GM13977 (cell line): Measurements from ENCODE around the gene ATG3.
A peak's percentile ranks its signal among the peaks of the same experiment; 100 is the strongest.

Experiments used
- DNase-seq: peaks from one replicate; pipeline ENCODE4 v3.0.0; 2012; ENCODE audit warnings: low spot score
- CTCF ChIP-seq: IDR thresholded peaks from 2 replicates; pipeline ENCODE4 v1.5.1; 2012; ENCODE audit warnings: mild to moderate bottlenecking, control low read depth; ENCODE audit not compliant: insufficient read depth; ENCODE audit errors: extremely low read depth, missing control alignments
- in situ Hi-C: fragments of 300-500 bp; cut with MboI; formaldehyde crosslinking; loops from one replicate; pipeline ENCODE4 v1.12.0; 2022; ENCODE audit warnings: low sequenced_read_pairs, low pct_unique_long_range_greater_than_20kb, mixed read lengths, inconsistent platforms; ENCODE audit not compliant: unreplicated experiment

The ATG3 gene

GRCh38 chr3:112583105-112583504, 21.3 kb upstream of the ATG3 start:
- in situ Hi-C loops = no loop called here
- TF ChIP-seq CTCF = no peak
- DNase-seq = no peak

- DNase-seq = no peak
- in situ Hi-C loops = no loop called here
- TF ChIP-seq CTCF = peak; percentile 69
Observed at GRCh38 chr3:112582244-112582874, 20.6 kb upstream of the ATG3 start.

- in situ Hi-C loops = no loop called here
- TF ChIP-seq CTCF = no peak
- DNase-seq = no peak
Observed at GRCh38 chr3:112579697-112580096, 17.9 kb upstream of the ATG3 start.

- no peak for TF ChIP-seq CTCF
- DNase-seq = no peak
- in situ Hi-C loops = no loop called here
Observed at GRCh38 chr3:112579232-112579631, 17.5 kb upstream of the ATG3 start.

GRCh38 chr3:112572701-112573100, 10.9 kb upstream of the ATG3 start:
- no peak for DNase-seq
- no peak for TF ChIP-seq CTCF
- in situ Hi-C loops = no loop called here

GRCh38 chr3:112569265-112569664, 7.5 kb upstream of the ATG3 start:
- TF ChIP-seq CTCF = no peak
- no peak for DNase-seq
- in situ Hi-C loops = no loop called here
